ENCODE measurements around the gene OVCA2. TPM values are rescaled to one million over a fixed set of nuclear protein-coding genes. Genes with fewer than 3 reads are reported as not detected.

OVCA2 gene
- total RNA-seq, 2 experiments from 2014 or later = 22.7 to 24.7 TPM

DNA sequence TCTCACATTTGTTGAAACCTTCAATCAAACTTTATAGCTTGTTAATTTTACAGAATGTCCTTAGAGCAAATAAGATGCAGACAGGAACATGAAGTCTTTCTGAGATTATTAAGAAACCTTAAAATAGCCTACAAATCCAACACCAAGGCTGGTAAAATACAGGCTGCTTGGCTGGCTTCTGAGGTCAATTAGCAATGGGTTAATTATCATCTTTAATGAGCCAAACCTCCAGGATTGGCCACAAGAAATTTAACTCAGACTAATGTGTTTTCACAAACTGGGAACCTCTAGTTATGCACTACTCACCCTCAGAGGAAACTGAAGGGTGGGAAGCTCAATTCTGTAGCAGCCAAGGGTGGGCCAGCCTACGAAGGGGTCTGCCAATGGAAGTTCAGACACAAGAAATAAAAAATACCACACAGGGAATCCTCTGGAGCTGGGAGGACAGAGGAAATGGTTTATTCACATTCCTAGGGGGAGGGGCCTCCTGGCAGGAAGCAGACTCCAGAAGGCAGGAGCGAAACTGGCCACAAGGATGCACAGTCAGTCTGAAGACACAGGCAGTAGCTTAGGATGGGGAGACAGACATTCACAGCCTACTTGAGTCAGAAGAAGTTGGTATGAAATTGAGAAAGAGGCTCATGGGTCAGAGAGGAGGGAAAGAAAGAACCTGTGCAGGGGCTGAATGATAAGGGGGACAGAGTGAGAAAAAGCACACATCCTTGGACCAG is 49.1 kb downstream of the OVCA2 start:
- peak overlapping the region; percentile 57 for H3K27ac Mint-ChIP-seq
- peaks cover 9% of the 10 kb centered on the region for H3K36me3 Mint-ChIP-seq (ENCODE audit: low read depth)
- H3K4me1 Mint-ChIP-seq (ENCODE audit: low read depth) = peaks cover 55% of the 10 kb centered on the region
- no peak for DNase-seq
- H3K27me3 Mint-ChIP-seq (ENCODE audit: low read depth) = no peaks in the 10 kb centered on the region
- H3K9me3 Mint-ChIP-seq = no peaks in the 10 kb centered on the region
- H3K4me3 Mint-ChIP-seq = no peak overlapping the region
- CTCF ChIA-PET = interaction anchor here (1.1 to 3.4 kb wide), 4 partner anchors 9 to 154 kb away, joined by 3 to 19 read pairs (median 8); partner anchors contain the start of gene HIC1
- intact Hi-C loops (cut with micrococcal nuclease) = no loop called here

DNA sequence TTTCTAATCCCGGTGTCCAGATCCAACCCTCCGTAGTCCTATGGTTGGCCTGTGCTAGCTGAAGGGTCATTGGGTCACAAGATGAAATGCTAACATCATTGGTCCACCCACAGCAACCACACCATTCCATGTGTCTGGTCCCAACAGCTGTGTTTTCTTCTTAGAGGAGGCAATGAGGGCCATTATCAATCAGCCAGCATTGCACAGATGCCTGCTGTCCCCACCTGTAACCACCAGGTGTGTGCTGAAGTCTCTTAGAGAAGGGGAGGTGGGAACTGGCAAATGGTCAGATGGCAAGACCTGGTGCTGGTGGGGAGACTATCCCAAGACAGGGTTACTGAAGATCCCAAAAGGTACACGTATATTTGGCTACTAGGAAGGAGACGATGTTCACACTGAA is 50.4 kb downstream of the OVCA2 start:
- no peak overlapping the region for H3K27ac Mint-ChIP-seq
- H3K36me3 Mint-ChIP-seq (ENCODE audit: low read depth) = peaks cover 5% of the 10 kb centered on the region
- no peak for DNase-seq
- no peak overlapping the region for H3K4me3 Mint-ChIP-seq
- H3K27me3 Mint-ChIP-seq (ENCODE audit: low read depth) = no peaks in the 10 kb centered on the region
- CTCF ChIA-PET = interaction anchor here (1.5 kb wide), 1 partner anchor 132 kb away, joined by 3 read pairs; no protein-coding TSS in a partner anchor
- intact Hi-C loops (cut with micrococcal nuclease) = no loop called here
- no peaks in the 10 kb centered on the region for H3K9me3 Mint-ChIP-seq
- H3K4me1 Mint-ChIP-seq (ENCODE audit: low read depth) = peaks cover 43% of the 10 kb centered on the region

Small RNAs within 50 kb of the gene (microRNA-seq; reads per million reads assigned to microRNA genes)
- 968 reads per million, percentile 83 among the genes with 10 or more reads in this experiment for gene MIR132 (ENCODE audit: borderline microRNAs expressed, borderline replicate concordance)
- 23.0 reads per million, percentile 38 among the genes with 10 or more reads in this experiment for gene MIR212 (ENCODE audit: borderline microRNAs expressed, borderline replicate concordance)

Other genes with a start within 250 kb of the OVCA2 start
- 10 to 100 TPM; 18.7 to 22.0 TPM for gene SMYD4, start 212.1 kb upstream of the OVCA2 start, total RNA-seq
- gene RPA1, start 212.0 kb upstream of the OVCA2 start, total RNA-seq = 100 to 1,000 TPM; 177 to 188 TPM
- under 1 TPM; 0.14 to 0.30 TPM for gene RTN4RL1, start 16.7 kb upstream of the OVCA2 start, total RNA-seq
- 10 to 100 TPM; 31.1 to 34.1 TPM for gene DPH1, start 11.9 kb upstream of the OVCA2 start, total RNA-seq
- gene HIC1, start 13.1 kb downstream of the OVCA2 start, total RNA-seq = 10 to 100 TPM; 14.8 TPM

Data from activated naive CD4-positive, alpha-beta T cell treated with anti-CD3 and anti-CD28 coated beads for 36 hours (primary cell).